HCT116 (cell line): ENCODE results near the gene PPP1R1C.

Experiments
- CTCF ChIP-seq, 3 experiments: fragments of 200-600 bp in 1 of 3; sonication (generic) in 1 of 3; IDR thresholded peaks in 2 of 3; conservative IDR thresholded peaks in 1 of 3; 2 replicates each; pipeline ENCODE4 v1.5.1; 2012 to 2017; ENCODE audit warnings: low read depth in 2 of 3, low read length in 2 of 3, antibody characterized with exemption in 1 of 3, borderline replicate concordance in 1 of 3, control low read depth in 1 of 3, mild to moderate bottlenecking in 1 of 3, mixed read lengths in 1 of 3, mixed run types in 1 of 3, moderate library complexity in 1 of 3; ENCODE audit not compliant: insufficient read depth in 1 of 3
- POLR2A ChIP-seq: IDR thresholded peaks from 2 replicates; pipeline ENCODE4 v1.7.0; 2011; ENCODE audit warnings: borderline replicate concordance; ENCODE audit not compliant: insufficient read depth, insufficient read length; ENCODE audit errors: extremely low read depth
- RAD21 ChIP-seq: IDR thresholded peaks from 2 replicates; pipeline ENCODE4 v1.6.1; 2012; ENCODE audit warnings: low read depth, mild to moderate bottlenecking
- REST ChIP-seq: IDR thresholded peaks from 2 replicates; pipeline ENCODE4 v1.6.1; 2012; ENCODE audit warnings: low read depth
- SRF ChIP-seq: IDR thresholded peaks from 2 replicates; pipeline ENCODE4 v1.6.1; 2012; ENCODE audit warnings: low read depth

DNA sequence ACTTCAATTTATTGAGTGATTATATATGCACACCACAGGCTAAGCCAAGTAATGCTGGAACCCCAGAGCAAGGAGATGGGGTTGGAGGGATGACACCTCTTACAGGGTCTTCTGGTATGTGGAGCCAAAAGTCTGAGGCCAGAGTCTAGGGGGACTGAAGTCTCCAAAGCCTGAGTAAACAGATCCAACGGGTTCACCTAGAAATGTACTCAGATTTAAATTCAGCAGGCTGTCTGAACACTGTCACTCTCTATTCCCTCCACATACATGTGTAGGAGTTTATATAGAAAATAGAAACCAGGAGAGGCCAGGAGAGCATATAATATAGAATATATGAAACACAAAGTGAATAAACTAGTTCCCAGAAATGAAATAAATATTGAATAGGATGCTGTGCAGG lies 76.1 kb downstream of the PPP1R1C start:
- TF ChIP-seq REST, result no peak
- no peak for TF ChIP-seq CTCF (IDR thresholded peaks at IDR 0.05 in 2 of 3, conservative IDR thresholded peaks at IDR 0.05 in 1 of 3; ENCODE audit: borderline replicate concordance in 1 of 3, insufficient read depth in 1 of 3, low read depth in 2 of 3, low read length in 2 of 3)
- TF ChIP-seq POLR2A, result no peak
- TF ChIP-seq SRF, result no peak
- no peak for TF ChIP-seq RAD21
